ENCODE measurements around the gene NDUFB1. TPM values are rescaled to one million over a fixed set of nuclear protein-coding genes. Genes with fewer than 3 reads are reported as not detected.

Gene NDUFB1
- total and polyA plus RNA-seq, 2 of the 13 experiments (the other 11 are each of a cell fraction or from before 2014, with no cell fraction given), result 181 to 281 TPM

DNA sequence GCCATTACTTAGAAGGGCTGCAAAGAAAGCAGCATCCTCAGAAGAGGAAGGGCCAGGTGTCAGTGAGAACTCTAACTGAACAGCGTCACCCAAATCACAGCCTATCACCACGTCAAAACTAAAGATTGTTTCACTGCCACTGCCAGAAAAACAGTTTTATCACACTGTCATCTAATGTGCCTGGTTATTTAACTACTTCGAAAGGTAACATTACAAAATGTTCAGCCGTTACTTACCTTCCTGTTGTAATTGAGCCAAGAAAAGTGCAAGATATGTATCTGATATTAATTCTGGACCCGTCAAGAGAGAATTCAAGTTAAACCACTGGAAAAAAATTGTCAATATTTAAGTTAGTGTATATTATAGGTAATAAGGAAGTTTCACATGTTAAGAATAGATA, 33.0 kb downstream of the NDUFB1 start:
- Histone ChIP-seq H3K4me2 (ENCODE audit: low read depth, low read length) (no peak overlapping the region), H3K27ac (ENCODE audit: extremely low read length, insufficient read depth, low read length) (no peak overlapping the region), H3K9me3 (ENCODE audit: low read length) (no peaks in the 10 kb centered on the region), H3K9ac (ENCODE audit: insufficient read depth, low read depth, low read length) (no peak overlapping the region), H3K4me3 (replicated peaks in 1 of 3; ENCODE audit: insufficient read depth in 1 of 3, low read depth in 2 of 3, low read length in 3 of 3) (no peak overlapping the region), H3K4me1 (ENCODE audit: insufficient read depth, low read length) (no peaks in the 10 kb centered on the region), H3K27me3 (ENCODE audit: control insufficient read depth in 1 of 2, insufficient read depth in 2 of 2, low read length in 2 of 2) (no peaks in the 10 kb centered on the region), H3K79me2 (ENCODE audit: insufficient read depth, low read length) (no peaks in the 10 kb centered on the region), H2AFZ (ENCODE audit: low read length) (no peak overlapping the region), H3K36me3 (replicated peaks in 1 of 2; ENCODE audit: control insufficient read depth in 1 of 2, insufficient read depth in 2 of 2, low read length in 2 of 2) (peaks cover 1 to 5% of the 10 kb centered on the region in 2 experiments; a peak in 3 of 5 replicates), H4K20me1 (ENCODE audit: insufficient read depth, low read length) (no peaks in the 10 kb centered on the region)
- no peak for DNase-seq (ENCODE audit: low spot score)
- FAIRE-seq, result no peak
- no TSS peak for BruUV-seq (replicated peaks)
- POLR2A ChIA-PET, result no interaction called here
- in situ Hi-C loops (cut with HindIII; ENCODE audit: extremely low pct_ligation_motif_present, low pct_unique_long_range_greater_than_20kb), result no loop called here
- WGBS (ENCODE audit: low lambda C conversion rate), result 98% methylated on average over 5 of the region's 5 CpGs
- TF ChIP-seq ZNF460 (CRISPR knock-in tag; IDR thresholded peaks at IDR 0.05; ENCODE audit: borderline replicate concordance) (no peak), SATB2 (CRISPR knock-in tag; IDR thresholded peaks at IDR 0.05) (no peak), MLLT10 (CRISPR knock-in tag; IDR thresholded peaks at IDR 0.05) (no peak), POLR2AphosphoS5 (IDR thresholded peaks at IDR 0.05; ENCODE audit: low read depth, low read length) (no peak), ZNF484 (CRISPR knock-in tag; IDR thresholded peaks at IDR 0.05; ENCODE audit: borderline replicate concordance, low read depth) (no peak), ZNF775 (CRISPR knock-in tag; IDR thresholded peaks at IDR 0.05; ENCODE audit: borderline replicate concordance) (no peak), ZNF296 (CRISPR knock-in tag; conservative IDR thresholded peaks at IDR 0.05) (no peak), ZNF337 (CRISPR knock-in tag; IDR thresholded peaks at IDR 0.05; ENCODE audit: borderline replicate concordance, low read depth) (no peak), ZNF891 (CRISPR knock-in tag; IDR thresholded peaks at IDR 0.05) (no peak), ZNF510 (CRISPR knock-in tag; IDR thresholded peaks at IDR 0.05; ENCODE audit: low read depth) (no peak), ZNF75D (CRISPR knock-in tag; IDR thresholded peaks at IDR 0.05; ENCODE audit: borderline replicate concordance) (no peak), TMF1 (CRISPR knock-in tag; IDR thresholded peaks at IDR 0.05; ENCODE audit: low read depth) (no peak), ESRRA (CRISPR knock-in tag; IDR thresholded peaks at IDR 0.05; ENCODE audit: low read depth) (no peak)
- TF ChIP-seq, protein P1, sequence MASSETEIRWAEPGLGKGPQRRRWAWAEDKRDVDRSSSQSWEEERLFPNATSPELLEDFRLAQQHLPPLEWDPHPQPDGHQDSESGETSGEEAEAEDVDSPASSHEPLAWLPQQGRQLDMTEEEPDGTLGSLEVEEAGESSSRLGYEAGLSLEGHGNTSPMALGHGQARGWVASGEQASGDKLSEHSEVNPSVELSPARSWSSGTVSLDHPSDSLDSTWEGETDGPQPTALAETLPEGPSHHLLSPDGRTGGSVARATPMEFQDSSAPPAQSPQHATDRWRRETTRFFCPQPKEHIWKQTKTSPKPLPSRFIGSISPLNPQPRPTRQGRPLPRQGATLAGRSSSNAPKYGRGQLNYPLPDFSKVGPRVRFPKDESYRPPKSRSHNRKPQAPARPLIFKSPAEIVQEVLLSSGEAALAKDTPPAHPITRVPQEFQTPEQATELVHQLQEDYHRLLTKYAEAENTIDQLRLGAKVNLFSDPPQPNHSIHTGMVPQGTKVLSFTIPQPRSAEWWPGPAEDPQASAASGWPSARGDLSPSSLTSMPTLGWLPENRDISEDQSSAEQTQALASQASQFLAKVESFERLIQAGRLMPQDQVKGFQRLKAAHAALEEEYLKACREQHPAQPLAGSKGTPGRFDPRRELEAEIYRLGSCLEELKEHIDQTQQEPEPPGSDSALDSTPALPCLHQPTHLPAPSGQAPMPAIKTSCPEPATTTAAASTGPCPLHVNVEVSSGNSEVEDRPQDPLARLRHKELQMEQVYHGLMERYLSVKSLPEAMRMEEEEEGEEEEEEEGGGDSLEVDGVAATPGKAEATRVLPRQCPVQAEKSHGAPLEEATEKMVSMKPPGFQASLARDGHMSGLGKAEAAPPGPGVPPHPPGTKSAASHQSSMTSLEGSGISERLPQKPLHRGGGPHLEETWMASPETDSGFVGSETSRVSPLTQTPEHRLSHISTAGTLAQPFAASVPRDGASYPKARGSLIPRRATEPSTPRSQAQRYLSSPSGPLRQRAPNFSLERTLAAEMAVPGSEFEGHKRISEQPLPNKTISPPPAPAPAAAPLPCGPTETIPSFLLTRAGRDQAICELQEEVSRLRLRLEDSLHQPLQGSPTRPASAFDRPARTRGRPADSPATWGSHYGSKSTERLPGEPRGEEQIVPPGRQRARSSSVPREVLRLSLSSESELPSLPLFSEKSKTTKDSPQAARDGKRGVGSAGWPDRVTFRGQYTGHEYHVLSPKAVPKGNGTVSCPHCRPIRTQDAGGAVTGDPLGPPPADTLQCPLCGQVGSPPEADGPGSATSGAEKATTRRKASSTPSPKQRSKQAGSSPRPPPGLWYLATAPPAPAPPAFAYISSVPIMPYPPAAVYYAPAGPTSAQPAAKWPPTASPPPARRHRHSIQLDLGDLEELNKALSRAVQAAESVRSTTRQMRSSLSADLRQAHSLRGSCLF (CRISPR knock-in tag; IDR thresholded peaks at IDR 0.05; ENCODE audit: borderline replicate concordance), result no peak
- TF ChIP-seq, protein P2, sequence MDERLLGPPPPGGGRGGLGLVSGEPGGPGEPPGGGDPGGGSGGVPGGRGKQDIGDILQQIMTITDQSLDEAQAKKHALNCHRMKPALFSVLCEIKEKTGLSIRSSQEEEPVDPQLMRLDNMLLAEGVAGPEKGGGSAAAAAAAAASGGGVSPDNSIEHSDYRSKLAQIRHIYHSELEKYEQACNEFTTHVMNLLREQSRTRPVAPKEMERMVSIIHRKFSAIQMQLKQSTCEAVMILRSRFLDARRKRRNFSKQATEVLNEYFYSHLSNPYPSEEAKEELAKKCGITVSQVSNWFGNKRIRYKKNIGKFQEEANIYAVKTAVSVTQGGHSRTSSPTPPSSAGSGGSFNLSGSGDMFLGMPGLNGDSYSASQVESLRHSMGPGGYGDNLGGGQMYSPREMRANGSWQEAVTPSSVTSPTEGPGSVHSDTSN (CRISPR knock-in tag; IDR thresholded peaks at IDR 0.05), result no peak
- TF ChIP-seq, protein P3, sequence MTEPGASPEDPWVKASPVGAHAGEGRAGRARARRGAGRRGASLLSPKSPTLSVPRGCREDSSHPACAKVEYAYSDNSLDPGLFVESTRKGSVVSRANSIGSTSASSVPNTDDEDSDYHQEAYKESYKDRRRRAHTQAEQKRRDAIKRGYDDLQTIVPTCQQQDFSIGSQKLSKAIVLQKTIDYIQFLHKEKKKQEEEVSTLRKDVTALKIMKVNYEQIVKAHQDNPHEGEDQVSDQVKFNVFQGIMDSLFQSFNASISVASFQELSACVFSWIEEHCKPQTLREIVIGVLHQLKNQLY (CRISPR knock-in tag; IDR thresholded peaks at IDR 0.05), result no peak
- CTCF ChIA-PET (ENCODE audit: low intra/inter-chr PET ratio, low total read pairs), result no interaction called here
- no peak for ATAC-seq
- intact Hi-C loops (cut with micrococcal nuclease; ENCODE audit: unreplicated experiment), result no loop called here

Data from HepG2 (cell line).